Caki2 (cell line): ENCODE results near the gene ARF1. TPM values are rescaled to one million over a fixed set of nuclear protein-coding genes. Genes with fewer than 3 reads are reported as not detected.
A peak's percentile ranks its signal among the peaks of the same experiment; 100 is the strongest.
"Not testable (repeated sequence)": the region's sequence is repeated elsewhere in the genome, so short reads cannot be mapped to it uniquely, and the experiment has no call there.

Experiments used
- DNase-seq: peaks from one replicate; pipeline ENCODE4 v3.0.0-alpha.2; 2015; ENCODE audit warnings: low read depth
- in situ Hi-C: cut with HindIII; loops from 2 replicates; pipeline ENCODE4 v1.10.0; 2016; ENCODE audit warnings: low sequenced_read_pairs, low pct_unique_long_range_greater_than_20kb, mixed read lengths
- total RNA-seq: library from RNA; depleted of rRNA; stranded (reverse); fragments of >200 nt; shearing (Covaris generic); gene quantifications from 2 replicates; pipeline ENCODE4 v1.2.3, GENCODE V29; 2014; ENCODE audit warnings: low replicate concordance

ARF1 gene
- total RNA-seq, 1 experiment from 2014 or later: 399 TPM

DNA sequence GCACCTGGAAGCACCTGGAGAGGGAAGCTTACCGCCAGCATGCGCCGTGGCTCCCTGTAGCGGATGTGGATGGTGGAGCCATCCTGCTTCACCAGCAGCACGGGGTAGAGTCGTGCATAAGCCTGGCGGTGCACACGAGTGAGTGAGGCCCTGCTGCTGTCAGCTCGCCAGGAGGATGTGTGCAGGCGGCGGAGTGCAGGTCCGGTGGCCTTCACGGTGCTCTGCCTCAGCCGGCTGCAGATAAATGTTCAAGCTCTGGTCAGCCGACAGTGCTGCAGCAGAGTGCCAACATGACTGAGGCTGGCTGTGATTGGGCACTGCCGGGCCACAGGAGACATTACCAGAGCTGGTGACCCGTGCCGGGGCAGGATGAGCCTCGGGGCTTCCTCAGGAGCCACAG is 25.1 kb downstream of the ARF1 start:
- in situ Hi-C loops: no loop called here

GRCh38 chr1:228108055-228108690 is 25.7 kb downstream of the ARF1 start:
- in situ Hi-C loops: no loop called here
- DNase-seq: no peak

More for the DNA sequence above, 25.1 kb downstream of the ARF1 start:
- DNase-seq: no peak

DNA sequence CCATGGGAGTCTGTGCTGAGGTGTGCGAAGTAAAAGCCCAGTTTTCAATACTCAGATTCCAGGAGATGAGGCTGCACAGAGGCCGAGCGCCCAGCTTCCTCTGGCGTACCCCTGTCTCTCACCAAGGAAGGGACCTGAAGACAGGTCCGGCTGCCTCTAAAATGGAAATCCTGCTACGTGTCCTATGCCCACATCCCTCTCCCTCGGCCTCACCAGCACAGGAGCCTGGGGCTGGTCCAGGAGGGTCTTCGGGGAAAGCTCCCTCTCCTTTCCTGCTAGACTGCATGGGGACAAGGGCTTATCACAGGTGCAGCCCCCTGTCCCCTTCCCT is 26.2 kb downstream of the ARF1 start:
- DNase-seq: no peak
- in situ Hi-C loops: no loop called here

DNA sequence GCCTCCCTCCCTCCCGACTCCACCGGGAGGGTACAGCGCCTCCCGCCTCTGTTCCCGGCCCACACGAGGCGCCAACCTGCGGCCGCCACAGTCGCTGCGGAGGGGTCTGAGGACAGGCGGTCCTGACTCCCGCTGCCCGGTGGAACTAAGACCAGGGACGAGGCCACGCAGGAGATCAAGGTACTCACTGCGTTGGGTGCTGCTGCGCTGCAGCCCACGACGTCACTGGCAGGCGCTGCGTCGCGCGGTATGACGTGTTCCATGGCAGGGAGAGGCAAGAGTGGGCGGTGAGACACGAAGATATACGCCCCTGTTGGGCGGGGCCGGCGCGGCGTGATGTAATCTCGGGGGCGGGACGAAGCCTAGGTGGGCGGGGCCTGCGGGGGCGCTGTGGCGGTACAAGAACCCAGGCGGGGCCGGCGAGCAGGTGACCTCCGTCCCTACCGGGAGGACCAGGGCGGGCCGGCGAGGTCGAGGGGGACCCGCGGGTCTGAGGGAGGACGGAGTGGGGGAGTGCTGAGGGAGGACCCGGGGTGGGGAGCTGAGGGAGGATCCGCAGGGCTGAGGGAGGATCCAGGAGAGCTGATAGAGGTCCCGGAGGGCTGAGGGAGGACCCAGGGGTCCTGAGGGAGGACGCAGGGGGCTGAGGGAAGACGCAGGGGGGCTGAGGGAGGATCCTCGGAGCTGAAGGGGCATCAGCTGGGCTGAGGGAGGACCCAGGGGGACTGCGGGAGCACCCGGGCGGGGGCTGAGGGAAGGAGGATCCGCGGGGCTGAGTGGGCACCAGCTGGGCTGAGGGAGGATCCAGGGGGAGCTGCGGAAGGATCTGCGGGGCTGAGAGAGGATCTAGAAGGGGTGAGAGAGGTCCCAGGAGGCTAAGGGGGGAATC is 26.8 kb downstream of the ARF1 start, which contains the start of gene MRPL55:
Gene MRPL55 (minus strand): TSS at position 227 of the 889 bp plus-strand sequence. CDS start 1,039 bp downstream, outside the sequence.
- in situ Hi-C loops: no loop called here
- DNase-seq: peak; percentile 86

DNA sequence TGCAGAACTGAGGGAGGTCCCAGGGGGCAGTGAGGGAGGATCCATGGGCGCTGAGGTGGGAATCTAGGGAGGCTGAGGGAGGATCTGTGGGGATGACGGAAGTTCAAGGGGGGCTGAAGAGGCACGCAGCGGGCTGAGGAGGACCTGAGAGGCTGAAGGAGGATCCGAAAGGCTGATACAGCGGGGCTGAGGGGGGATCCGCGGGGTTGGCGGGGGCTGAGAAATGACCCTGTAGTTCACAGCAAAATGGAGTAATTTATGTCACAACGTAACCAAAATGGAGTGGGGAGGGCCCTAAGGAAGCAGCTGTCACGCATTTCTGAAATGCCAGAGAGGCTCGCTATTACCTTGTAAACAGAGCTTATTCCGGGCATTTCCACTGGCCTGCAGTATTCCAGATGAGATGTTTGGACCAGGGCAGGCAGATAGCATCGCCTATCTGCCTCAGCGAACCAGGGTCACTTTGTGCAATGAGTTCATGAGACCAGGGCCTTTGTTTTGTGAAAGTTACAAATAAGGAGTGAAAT is 27.5 kb downstream of the ARF1 start:
- DNase-seq: no peak
- in situ Hi-C loops: no loop called here

- in situ Hi-C loops: no loop called here
- no peak for DNase-seq
Observed at GRCh38 chr1:228110556-228110955, 28.0 kb downstream of the ARF1 start.

DNA sequence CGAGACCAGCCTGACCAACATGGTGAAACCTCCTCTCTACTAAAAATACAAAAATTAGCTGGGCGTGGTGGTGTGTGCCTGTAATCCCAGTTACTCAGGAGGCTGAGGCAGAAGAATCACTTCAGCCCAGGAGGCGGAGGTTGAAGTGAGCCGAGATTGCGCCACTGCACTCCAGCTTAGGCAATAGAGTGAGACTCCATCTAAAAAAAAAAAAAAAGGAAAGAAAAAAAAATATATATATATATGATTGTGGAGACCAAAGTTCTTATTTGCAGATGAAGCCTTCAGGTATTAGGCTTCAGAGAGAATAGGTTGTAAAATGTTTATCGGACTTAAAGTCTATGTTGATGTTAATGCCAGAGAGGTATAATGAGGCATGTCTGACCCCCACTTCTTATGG is 28.8 kb downstream of the ARF1 start:
- in situ Hi-C loops, DNase-seq: not testable (repeated sequence)

DNA sequence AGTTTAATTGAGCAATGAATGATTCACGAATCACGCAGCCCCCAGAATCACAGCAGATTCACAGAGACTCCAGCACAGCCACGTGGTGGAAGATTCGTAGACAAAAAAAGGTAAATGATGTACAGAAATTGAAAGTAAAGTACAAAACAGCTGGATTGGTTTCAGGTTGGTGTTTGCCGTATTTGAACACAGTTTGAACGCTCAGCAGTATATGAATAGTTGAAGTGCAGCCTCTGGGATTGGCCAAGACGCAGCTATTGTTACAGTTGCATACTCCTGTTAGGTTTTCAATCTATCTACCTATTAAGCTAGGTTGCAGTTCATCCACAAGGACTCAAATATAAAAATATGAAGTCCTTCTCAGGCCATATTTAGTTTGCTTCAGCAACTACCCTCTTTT is 29.7 kb downstream of the ARF1 start:
- no peak for DNase-seq
- in situ Hi-C loops: no loop called here

DNA sequence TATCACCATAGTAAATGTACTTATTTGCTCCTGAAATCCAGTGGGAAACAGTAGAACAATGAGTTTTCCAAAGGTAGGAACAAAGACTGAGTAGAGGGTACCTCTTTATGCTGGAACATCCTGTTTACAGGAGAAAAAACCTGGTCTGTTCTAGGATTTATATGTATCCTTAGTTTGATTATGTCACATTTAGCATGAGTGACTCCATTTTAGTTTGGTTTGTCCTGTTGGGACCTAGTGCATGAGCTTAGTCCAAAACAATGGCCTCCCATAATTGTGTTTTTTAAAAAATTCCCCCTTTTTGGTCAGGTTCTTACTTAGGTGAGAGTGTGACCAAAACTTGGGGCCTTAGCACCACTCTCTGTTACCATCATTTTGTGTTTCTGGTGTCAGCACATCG is 30.1 kb downstream of the ARF1 start:
- in situ Hi-C loops: no loop called here
- no peak for DNase-seq

DNA sequence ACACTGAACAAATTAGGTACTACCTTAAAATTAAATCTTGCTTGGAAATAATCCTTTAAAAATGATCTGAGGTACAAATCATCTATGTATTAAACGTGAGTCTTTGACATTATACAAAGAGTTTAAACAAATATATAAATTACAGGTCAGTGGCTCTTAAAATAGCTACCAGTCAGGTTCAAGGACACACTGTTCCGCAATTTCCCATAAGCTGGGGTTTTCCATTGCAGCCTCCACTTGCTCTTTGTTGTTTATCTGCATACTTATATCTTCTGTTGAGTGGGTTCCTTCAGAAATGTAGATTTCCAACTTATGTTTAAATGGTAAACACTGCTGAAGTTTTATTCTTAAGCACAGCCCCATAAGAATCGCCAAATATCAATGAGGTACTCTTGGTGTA is 32.3 kb downstream of the ARF1 start:
- in situ Hi-C loops: no loop called here
- no peak for DNase-seq

DNA sequence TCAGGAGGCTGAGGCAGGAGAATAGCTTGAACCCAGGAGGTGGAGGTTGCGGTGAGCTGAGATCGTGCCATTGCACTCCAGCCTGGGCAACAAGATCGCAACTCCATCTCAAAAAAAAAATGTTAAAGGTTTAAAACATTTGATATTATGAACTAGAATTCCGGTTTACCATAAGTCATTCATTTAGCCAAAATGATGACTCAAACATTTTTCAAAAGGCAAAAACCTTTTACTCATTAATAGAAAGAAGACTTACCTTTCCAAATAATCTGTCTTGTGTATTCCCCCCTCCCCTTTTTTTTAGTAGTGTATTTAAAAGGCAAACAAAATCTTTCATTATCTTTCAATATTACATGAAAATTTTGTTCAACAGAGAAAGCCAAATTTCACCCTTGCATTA is 34.8 kb downstream of the ARF1 start:
- DNase-seq: no peak
- in situ Hi-C loops: no loop called here

GRCh38 chr1:228118040-228118439 is 35.5 kb downstream of the ARF1 start:
- in situ Hi-C loops: no loop called here
- no peak for DNase-seq

- in situ Hi-C loops: no loop called here
- no peak for DNase-seq
Observed at GRCh38 chr1:228120351-228120750, 37.8 kb downstream of the ARF1 start.

GRCh38 chr1:228120857-228121489 is 38.5 kb downstream of the ARF1 start:
- in situ Hi-C loops: no loop called here
- no peak for DNase-seq

DNA sequence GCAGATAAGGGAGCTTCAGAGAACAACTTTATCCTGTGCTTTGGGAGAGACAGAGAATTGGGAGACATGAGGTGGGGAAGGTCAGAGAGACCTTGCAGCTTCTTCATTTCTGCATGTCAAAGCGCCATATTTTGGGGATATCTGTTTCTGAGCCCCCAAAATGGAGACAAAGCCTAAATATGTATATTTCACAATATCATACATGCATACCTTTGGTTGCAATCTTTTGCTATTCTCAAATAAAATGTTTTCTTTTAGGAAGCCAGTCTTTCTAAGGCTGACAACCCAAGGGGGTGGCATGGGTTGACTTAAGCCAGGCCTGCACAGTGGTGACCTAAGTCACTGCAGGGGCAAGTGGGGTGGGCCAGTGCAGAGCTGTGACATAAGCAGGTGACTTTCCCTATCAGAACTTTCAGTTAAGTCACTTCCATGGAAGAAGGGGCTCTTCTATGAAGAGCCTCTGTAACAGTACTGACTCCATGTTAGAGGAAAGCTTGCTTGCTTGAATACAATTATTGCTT is 40.5 kb downstream of the ARF1 start:
- in situ Hi-C loops: no loop called here
- DNase-seq: no peak

GRCh38 chr1:228123505-228123904 is 41.0 kb downstream of the ARF1 start:
- in situ Hi-C loops: no loop called here
- no peak for DNase-seq

DNA sequence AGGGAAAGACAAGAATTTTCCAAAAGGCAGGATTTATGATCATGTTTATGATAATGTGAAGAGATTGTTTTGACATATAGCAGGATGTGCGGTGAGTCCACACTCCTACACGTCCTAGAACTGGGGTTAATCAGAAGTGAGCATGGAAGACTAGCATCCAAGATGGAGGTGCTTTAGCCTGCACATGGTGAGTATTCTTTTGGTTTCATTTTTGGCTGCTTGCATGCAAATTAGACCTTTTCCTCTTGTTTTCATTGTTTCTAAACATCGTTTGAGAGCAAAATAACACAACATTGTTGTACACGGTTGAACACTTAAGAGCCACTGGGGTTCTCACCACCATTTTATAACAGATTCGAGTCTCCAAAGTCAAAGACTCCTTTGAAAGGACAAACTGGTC is 42.7 kb downstream of the ARF1 start:
- in situ Hi-C loops: no loop called here
- no peak for DNase-seq

- in situ Hi-C loops: no loop called here
- DNase-seq: no peak
Observed at GRCh38 chr1:228131766-228132165, 49.3 kb downstream of the ARF1 start.

DNA sequence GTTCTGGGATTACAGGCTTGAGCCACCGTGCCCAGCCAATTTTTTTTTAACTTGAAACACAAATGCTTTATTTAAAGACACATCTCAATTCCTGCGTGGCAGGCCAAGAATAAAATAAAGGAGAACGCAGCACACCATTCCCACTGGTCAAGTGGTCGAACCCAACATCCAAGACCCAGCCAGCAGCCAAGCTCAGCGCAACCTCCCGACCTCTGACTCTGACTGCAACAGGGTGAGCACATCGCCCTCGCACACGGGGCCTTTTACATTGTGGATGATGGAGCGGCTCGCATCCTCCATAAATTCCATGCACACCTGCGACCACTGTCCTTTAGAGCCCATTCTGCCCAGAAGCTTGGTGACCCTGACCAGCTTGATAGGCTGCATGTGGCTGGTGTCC is 52.1 kb downstream of the ARF1 start:
- in situ Hi-C loops: no loop called here

More for the DNA sequence above, 52.1 kb downstream of the ARF1 start:
- no peak for DNase-seq
